Measurements from ENCODE around the gene TPRX1.
A peak's percentile ranks its signal among the peaks of the same experiment; 100 is the strongest.
"Not testable (repeated sequence)": the region's sequence is repeated elsewhere in the genome, so short reads cannot be mapped to it uniquely, and the experiment has no call there.

Gene TPRX1

GRCh38 chr19:47786566-47786965 lies 17.8 kb downstream of the TPRX1 start:
- Mint-ChIP-seq H3K4me1 (peaks cover 11% of the 10 kb centered on the region), H3K4me3 (no peak overlapping the region), H3K27me3 (no peaks in the 10 kb centered on the region), H3K36me3 (peaks cover 2% of the 10 kb centered on the region), H3K9me3 (no peaks in the 10 kb centered on the region), H3K27ac (no peak overlapping the region)

DNA sequence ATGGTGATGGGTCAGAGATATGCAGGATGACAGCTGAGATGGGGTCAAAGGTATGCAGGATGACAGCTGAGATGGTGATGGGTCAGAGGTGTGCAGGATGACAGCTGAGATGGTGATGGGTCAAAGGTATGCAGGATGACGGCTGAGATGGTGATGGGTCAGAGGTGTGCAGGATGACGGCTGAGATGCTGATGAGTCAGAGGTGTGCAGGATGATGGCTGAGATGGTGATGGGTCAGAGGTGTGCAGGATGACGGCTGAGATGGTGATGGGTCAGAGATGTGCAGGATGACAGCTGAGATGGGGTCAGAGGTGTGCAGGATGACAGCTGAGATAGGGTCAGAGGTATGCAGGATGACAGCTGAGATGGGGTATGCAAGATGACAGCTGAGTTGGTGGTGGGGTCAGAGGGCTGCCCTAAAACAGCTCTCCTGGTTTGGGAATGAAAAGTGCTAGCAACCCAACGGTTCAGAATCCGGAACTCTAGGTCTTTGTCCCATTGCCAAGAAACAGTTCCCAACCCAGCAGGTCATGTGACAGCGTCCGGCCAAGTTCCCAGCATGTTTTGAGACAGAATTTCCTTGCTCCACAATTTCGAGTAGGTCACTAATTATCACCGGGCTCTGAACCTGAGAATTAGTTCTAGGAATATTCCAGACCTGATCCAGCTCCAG lies 22.6 kb downstream of the TPRX1 start:
- Mint-ChIP-seq H3K4me1 (peaks cover 31% of the 10 kb centered on the region), H3K9me3 (no peaks in the 10 kb centered on the region), H3K27ac (peak overlapping the region; percentile 12), H3K36me3 (peaks cover 2% of the 10 kb centered on the region), H3K4me3 (no peak overlapping the region), H3K27me3 (no peaks in the 10 kb centered on the region)

DNA sequence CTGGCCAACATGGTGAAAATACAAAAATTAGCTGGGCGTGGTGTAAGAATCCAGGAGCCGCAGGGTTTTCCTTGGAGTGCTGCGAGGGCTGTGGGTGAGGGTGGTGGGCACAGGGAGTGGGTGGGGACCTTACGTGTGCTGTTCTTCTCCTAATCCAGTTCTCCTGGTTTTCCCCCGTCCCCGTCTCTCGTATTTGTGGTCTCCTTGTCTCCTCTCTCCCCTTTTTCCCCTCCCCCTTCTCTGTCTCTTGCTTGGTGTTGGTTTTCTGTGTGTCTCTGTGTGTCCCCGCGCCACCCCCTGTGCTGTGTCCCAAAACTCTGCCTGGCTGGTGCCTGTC lies 24.2 kb downstream of the TPRX1 start:
- H3K27ac Mint-ChIP-seq: peak overlapping the region; percentile 86
- peak overlapping the region; percentile 75 for H3K4me3 Mint-ChIP-seq
- peaks cover 31% of the 10 kb centered on the region for H3K4me1 Mint-ChIP-seq
- H3K27me3 Mint-ChIP-seq: no peaks in the 10 kb centered on the region
- peaks cover 2% of the 10 kb centered on the region for H3K36me3 Mint-ChIP-seq
- H3K9me3 Mint-ChIP-seq: no peaks in the 10 kb centered on the region

GRCh38 chr19:47779524-47780214 lies 24.7 kb downstream of the TPRX1 start:
- Mint-ChIP-seq H3K4me1 (peaks cover 31% of the 10 kb centered on the region), H3K9me3 (no peaks in the 10 kb centered on the region), H3K27me3 (no peaks in the 10 kb centered on the region), H3K36me3 (peaks cover 2% of the 10 kb centered on the region), H3K4me3 (peak overlapping the region; percentile 94), H3K27ac (peak overlapping the region; percentile 65)

DNA sequence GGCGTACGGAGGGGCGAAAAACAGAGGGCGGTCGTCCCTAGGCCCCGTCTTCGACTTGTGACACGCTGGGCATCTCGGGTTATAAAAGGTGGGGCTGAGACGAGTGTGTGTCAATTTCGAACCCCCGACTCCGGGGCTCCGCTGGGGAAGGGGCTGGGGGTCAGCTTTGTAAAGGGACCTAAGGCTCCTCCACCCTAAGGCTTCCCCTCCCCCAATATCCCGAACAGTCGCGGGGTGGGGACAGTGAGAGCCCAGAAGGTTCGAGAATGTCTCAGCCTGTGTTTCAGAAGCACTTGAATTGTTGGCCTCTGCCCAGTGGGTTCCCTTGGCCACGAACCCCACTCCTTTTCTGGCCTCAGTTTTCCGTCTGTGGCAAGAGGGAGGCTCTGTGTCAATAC lies 25.4 kb downstream of the TPRX1 start:
- Mint-ChIP-seq H3K9me3 (no peaks in the 10 kb centered on the region), H3K4me1 (peaks cover 31% of the 10 kb centered on the region), H3K27ac (peak overlapping the region; percentile 65), H3K36me3 (peaks cover 2% of the 10 kb centered on the region), H3K27me3 (no peaks in the 10 kb centered on the region), H3K4me3 (peak overlapping the region; percentile 94)

GRCh38 chr19:47778049-47778953 lies 26.1 kb downstream of the TPRX1 start, which contains the start of gene SELENOW:
Gene SELENOW (plus strand): TSS chr19:47778703. CDS start chr19:47778786, 83 bp downstream.
- Mint-ChIP-seq H3K27ac (peak within 1 kb of the TSS; percentile 90), H3K9me3 (no peaks in the 10 kb centered on the region), H3K4me1 (peaks cover 31% of the 10 kb centered on the region), H3K27me3 (no peaks in the 10 kb centered on the region), H3K4me3 (peak within 1 kb of the TSS; percentile 94), H3K36me3 (no peaks in the 10 kb centered on the region)

DNA sequence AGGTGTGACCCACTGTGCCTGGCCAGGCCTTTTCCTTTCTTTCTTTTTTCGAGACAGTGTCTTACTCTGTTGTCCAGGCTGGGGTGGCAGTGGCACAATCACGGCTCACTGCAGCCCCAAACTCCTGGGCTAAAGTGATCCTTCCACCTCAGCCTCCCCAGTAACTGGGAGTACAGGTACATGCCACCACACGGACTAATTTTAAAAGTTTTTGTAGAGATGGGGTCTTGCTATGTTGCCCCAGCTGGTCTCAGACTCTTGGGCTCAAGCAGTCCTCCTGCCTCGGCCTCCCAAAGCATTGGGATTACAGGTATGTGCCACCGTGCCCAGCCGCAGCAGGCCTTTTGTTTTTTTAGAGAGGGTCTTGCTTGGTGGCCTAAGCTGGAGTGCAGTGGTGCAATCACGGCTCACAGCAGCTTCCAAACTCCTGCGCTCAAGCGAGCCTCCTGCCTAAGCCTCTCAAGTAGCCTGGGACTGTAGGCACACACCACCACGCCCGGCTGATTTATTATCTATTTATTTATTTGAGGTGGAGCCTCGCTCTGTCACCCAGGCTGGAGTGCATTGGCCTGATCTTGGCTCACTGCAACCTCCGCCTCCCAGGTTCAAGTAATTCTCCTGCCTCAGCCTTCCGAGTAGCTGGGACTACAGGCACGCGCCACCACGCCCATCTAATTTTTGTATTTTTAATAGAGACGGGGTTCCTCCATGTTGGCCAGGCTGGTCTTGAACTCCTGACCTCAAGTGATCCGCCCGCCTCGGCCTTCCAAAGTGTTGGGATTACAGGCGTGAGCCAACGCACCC lies 26.9 kb downstream of the TPRX1 start:
- not testable (repeated sequence) for H3K27me3 Mint-ChIP-seq, H3K9me3 Mint-ChIP-seq, H3K27ac Mint-ChIP-seq, H3K36me3 Mint-ChIP-seq
- Mint-ChIP-seq H3K4me3 (peak overlapping the region; percentile 94), H3K4me1 (peaks cover 31% of the 10 kb centered on the region)

- H3K36me3 Mint-ChIP-seq: no peaks in the 10 kb centered on the region
- H3K4me1 Mint-ChIP-seq: peaks cover 30% of the 10 kb centered on the region
- H3K9me3 Mint-ChIP-seq: no peaks in the 10 kb centered on the region
- H3K27me3 Mint-ChIP-seq: no peaks in the 10 kb centered on the region
- H3K27ac Mint-ChIP-seq: no peak overlapping the region
- no peak overlapping the region for H3K4me3 Mint-ChIP-seq
Measured at GRCh38 chr19:47776568-47776967, 27.8 kb downstream of the TPRX1 start.

GRCh38 chr19:47771291-47771690 lies 33.1 kb downstream of the TPRX1 start:
- not testable (repeated sequence) for H3K4me3 Mint-ChIP-seq, H3K27me3 Mint-ChIP-seq, H3K4me1 Mint-ChIP-seq, H3K36me3 Mint-ChIP-seq, H3K27ac Mint-ChIP-seq, H3K9me3 Mint-ChIP-seq

- Mint-ChIP-seq H3K27me3 (no peaks in the 10 kb centered on the region), H3K4me1 (no peaks in the 10 kb centered on the region), H3K36me3 (no peaks in the 10 kb centered on the region), H3K27ac (no peak overlapping the region), H3K9me3 (no peaks in the 10 kb centered on the region), H3K4me3 (no peak overlapping the region)
Measured at GRCh38 chr19:47769534-47769933, 34.8 kb downstream of the TPRX1 start.

DNA sequence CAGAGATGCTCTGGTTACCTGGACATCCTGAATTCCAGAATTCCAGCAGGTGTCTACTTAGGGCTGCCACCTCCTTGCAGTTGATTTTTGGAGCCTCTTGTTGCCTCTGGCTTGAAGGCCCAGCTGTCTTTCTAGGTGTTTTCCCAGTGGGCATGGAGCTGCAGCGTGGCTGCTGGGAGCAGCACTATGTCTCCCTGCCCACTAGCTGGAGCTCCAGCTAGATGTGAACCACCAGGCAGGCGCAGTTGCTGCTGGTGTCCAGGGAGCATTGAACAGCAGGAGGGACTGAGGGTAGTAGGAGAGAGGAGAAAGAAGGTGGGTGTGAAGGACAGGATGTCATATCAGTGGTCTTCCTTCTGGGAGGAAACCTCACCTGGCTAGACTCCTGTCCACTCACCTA lies 35.7 kb downstream of the TPRX1 start:
- Mint-ChIP-seq H3K4me3 (no peak overlapping the region), H3K9me3 (no peaks in the 10 kb centered on the region), H3K27ac (no peak overlapping the region), H3K4me1 (no peaks in the 10 kb centered on the region), H3K36me3 (no peaks in the 10 kb centered on the region), H3K27me3 (no peaks in the 10 kb centered on the region)

DNA sequence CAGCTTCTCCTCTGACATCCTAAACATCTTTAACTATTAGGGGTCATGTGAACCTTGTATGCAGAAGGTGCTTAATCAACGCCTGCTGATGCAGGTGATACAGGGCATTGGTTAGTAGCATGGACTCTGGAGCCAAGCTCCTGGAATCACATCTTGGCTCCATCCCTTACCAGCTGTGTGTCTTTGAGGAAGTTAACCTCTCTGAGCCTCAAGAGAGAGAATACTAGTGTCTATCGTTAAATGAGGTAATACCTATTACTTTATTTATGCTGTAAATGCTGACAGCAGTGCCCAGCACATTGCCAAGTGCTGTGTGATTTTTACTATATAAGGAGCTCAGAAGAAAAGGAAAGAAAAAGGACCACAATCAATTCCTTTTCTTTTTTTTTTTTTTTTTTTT lies 37.0 kb downstream of the TPRX1 start:
- Mint-ChIP-seq H3K36me3 (no peaks in the 10 kb centered on the region), H3K27me3 (no peaks in the 10 kb centered on the region), H3K9me3 (no peaks in the 10 kb centered on the region), H3K4me1 (no peaks in the 10 kb centered on the region), H3K27ac (peak overlapping the region; percentile 46), H3K4me3 (no peak overlapping the region)

DNA sequence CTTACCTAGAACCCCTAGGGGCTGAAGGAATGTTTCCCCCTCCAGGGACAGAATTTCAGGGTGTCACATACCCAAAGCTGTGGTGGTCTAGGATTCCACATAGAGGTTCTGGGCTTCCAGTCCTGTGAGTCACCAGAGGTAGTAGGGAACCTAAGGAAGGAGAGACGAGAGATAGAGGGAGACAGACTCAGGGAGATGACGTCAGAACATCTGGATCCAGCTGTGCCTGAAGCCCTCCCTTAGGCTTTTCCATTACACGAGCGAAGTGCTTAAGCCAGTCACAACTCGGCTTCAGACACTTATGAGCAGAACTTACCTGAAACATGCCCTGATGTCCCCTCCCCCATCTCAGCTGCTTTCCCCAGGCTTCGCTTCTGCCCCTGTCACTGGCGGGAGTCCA lies 37.7 kb downstream of the TPRX1 start:
- Mint-ChIP-seq H3K27me3 (no peaks in the 10 kb centered on the region), H3K4me1 (no peaks in the 10 kb centered on the region), H3K4me3 (no peak overlapping the region), H3K36me3 (no peaks in the 10 kb centered on the region), H3K27ac (no peak overlapping the region), H3K9me3 (no peaks in the 10 kb centered on the region)

DNA sequence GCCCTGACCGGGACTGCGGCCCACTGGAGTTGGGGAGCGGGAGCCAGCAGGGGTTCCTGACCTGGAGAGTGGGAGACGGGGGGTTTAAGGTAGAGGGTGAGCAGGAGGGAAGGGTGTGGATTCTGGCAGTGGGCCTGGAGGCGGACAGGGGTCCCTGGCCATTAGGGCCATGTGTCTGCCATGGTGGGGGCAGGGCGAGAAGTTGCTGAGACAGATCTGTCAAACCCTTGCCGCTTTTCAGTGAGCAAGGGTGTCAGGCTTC lies 38.1 kb downstream of the TPRX1 start:
- H3K27ac Mint-ChIP-seq: no peak overlapping the region
- H3K4me3 Mint-ChIP-seq: no peak overlapping the region
- no peaks in the 10 kb centered on the region for H3K27me3 Mint-ChIP-seq
- H3K36me3 Mint-ChIP-seq: no peaks in the 10 kb centered on the region
- no peaks in the 10 kb centered on the region for H3K9me3 Mint-ChIP-seq
- H3K4me1 Mint-ChIP-seq: no peaks in the 10 kb centered on the region

DNA sequence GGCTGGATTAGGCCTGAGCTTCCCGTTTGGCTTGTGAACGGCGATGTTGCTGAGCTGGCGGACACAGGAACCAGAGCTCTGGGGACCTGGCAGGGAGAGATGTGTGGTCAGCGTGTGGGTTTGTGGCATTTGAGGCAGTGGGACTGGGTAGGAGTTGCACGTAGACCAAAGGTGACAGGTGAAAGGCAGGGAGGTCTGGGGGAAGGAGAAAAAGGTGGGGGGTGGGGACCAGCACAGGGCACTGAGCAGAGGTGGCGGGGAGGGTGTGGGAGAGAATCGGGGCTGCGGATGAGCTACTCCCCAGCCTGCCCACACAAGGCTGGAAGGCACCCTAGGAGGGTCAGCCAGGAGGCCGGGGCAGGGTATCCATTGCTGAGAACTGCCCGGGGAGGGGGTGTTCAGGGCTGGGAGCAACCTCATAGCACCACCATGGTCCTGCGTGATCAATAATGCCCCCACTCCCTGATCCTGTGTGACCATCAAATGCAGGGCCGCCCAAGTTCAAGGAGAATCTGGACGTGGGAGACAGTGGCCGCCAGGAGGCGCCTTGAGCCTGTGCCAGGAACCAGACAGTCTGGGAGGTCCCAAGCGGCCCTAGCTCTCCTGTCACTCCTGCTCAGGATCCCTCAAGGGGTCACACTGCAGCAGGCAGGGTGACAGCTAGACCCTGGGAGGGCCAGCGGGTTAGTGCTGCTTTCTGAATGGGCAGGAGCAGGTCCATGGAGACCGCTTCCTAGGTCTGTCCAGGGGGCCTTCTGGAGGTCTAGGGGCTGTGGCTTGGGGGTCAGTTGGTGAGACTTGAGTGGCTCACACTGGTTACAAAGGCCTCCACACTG lies 38.6 kb downstream of the TPRX1 start:
- Mint-ChIP-seq H3K9me3 (no peaks in the 10 kb centered on the region), H3K4me1 (no peaks in the 10 kb centered on the region), H3K27ac (no peak overlapping the region), H3K27me3 (no peaks in the 10 kb centered on the region), H3K36me3 (no peaks in the 10 kb centered on the region), H3K4me3 (no peak overlapping the region)
